HCT116 (cell line): ENCODE measurements around the gene EGFR. TPM values are rescaled to one million over a fixed set of nuclear protein-coding genes. Genes with fewer than 3 reads are reported as not detected.

Experiments used
- ATAC-seq: fragments of 200-7000 bp; cut with Tn5 transposase; 2 replicates; pipeline ENCODE4 v1.9.1; 2020; ENCODE audit warnings: mild to moderate bottlenecking, moderate library complexity
- BruUV-seq: library from RNA; stranded (reverse); fragments of 400-500 nt; replicated peaks from 2 replicates; lab custom pipeline; 2021; lab: Mats Ljungman, UMichigan
- CTCF ChIA-PET: fragments of 300-600 bp; sonication (Branson Sonifier 250); formaldehyde crosslinking; loops from one replicate; lab custom pipeline; 2021; ENCODE audit warnings: antibody characterized with exemption; lab: Charles Lee
- POLR2A ChIA-PET: fragments of 300-600, 350-600 bp; sonication (Branson Sonifier 250); formaldehyde crosslinking; loops from one replicate; lab custom pipeline; 2021; ENCODE audit warnings: antibody characterized with exemption; lab: Charles Lee
- RAD21 ChIA-PET, 2 experiments: fragments of 300-600 bp; sonication (Branson Sonifier 250); formaldehyde crosslinking; loops; one replicate each; lab custom pipeline; 2023; ENCODE audit warnings: low total read pairs in 2 of 2; ENCODE audit not compliant: uncharacterized antibody in 2 of 2, unreplicated experiment in 2 of 2, low non-redundant PET in 1 of 2; lab: Charles Lee
- DNase-seq: peaks from one replicate; pipeline ENCODE4 v3.0.0-alpha.2; 2010; ENCODE audit warnings: low read depth, low spot score
- H2AFZ ChIP-seq: fragments of 200-600 bp; shearing (Covaris generic), sonication (generic); 2 replicates; pipeline ENCODE4 v1.6.1; 2017; ENCODE audit warnings: low read depth, mixed run types, mixed read lengths, antibody characterized with exemption, low read length; ENCODE audit not compliant: poor library complexity, severe bottlenecking
- H3K27ac ChIP-seq: 2 replicates; pipeline ENCODE4 v1.5.1; 2012; ENCODE audit warnings: low read depth, low read length
- H3K27me3 ChIP-seq: fragments of 200-600 bp; sonication (generic); 2 replicates; pipeline ENCODE4 v1.6.1; 2016; ENCODE audit warnings: mixed run types, low read length, mixed read lengths; ENCODE audit not compliant: insufficient read depth
- H3K36me3 ChIP-seq, 2 experiments: fragments of 200-500 bp in 1 of 2; fragments of 200-600 bp in 1 of 2; sonication (Bioruptor generic) in 1 of 2; sonication (generic) in 1 of 2; 2 replicates each; pipeline versions ENCODE4 v1.5.1 to v1.6.1; 2014 to 2016; ENCODE audit warnings: low read length in 2 of 2, inconsistent platforms in 1 of 2, mixed read lengths in 1 of 2, mixed run types in 1 of 2; ENCODE audit not compliant: insufficient read depth in 2 of 2, control insufficient read depth in 1 of 2
- H3K4me1 ChIP-seq, 2 experiments: fragments of 200-600 bp in 1 of 2; sonication (generic) in 1 of 2; 2 replicates each; pipeline versions ENCODE4 v1.5.1 to v1.6.1; 2012 to 2017; ENCODE audit warnings: low read length in 2 of 2, inconsistent platforms in 1 of 2, mild to moderate bottlenecking in 1 of 2, mixed read lengths in 1 of 2, mixed run types in 1 of 2, moderate library complexity in 1 of 2; ENCODE audit not compliant: insufficient read depth in 2 of 2, control insufficient read depth in 1 of 2
- H3K4me2 ChIP-seq: fragments of 200-600 bp; sonication (generic); 2 replicates; pipeline ENCODE4 v1.6.1; 2017; ENCODE audit warnings: mixed run types, low read length, mixed read lengths
- H3K4me3 ChIP-seq, 2 experiments: fragments of 200-600 bp in 1 of 2; sonication (generic) in 1 of 2; replicated peaks in 1 of 2; 2 replicates each; pipeline ENCODE4 v1.5.1; 2011 to 2016; ENCODE audit warnings: low read length in 2 of 2, control low read depth in 1 of 2, low read depth in 1 of 2, mild to moderate bottlenecking in 1 of 2, mixed read lengths in 1 of 2, mixed run types in 1 of 2
- H3K79me2 ChIP-seq: fragments of 200-600 bp; sonication (generic); 2 replicates; pipeline ENCODE4 v1.6.1; 2017; ENCODE audit warnings: mild to moderate bottlenecking, mixed run types, low read length, moderate library complexity, mixed read lengths; ENCODE audit not compliant: insufficient read depth
- H3K9ac ChIP-seq: fragments of 200-600 bp; sonication (generic); 2 replicates; pipeline ENCODE4 v1.6.1; 2016; ENCODE audit warnings: low read length, mixed read lengths
- H3K9me2 ChIP-seq: fragments of 200-600 bp; sonication (generic), shearing (Covaris generic); 2 replicates; pipeline ENCODE4 v1.6.1; 2017; ENCODE audit warnings: mixed run types, mild to moderate bottlenecking, moderate library complexity; ENCODE audit not compliant: insufficient read depth
- H3K9me3 ChIP-seq, 2 experiments: fragments of 200-500 bp in 1 of 2; fragments of 200-600 bp in 1 of 2; sonication (Bioruptor generic) in 1 of 2; sonication (generic) in 1 of 2; 2 replicates each; pipeline ENCODE4 v1.6.1; 2014 to 2017; ENCODE audit warnings: low read length in 2 of 2, mixed read lengths in 2 of 2, inconsistent platforms in 1 of 2, low read depth in 1 of 2, mild to moderate bottlenecking in 1 of 2, mixed run types in 1 of 2, moderate library complexity in 1 of 2; ENCODE audit not compliant: control insufficient read depth in 1 of 2, insufficient read depth in 1 of 2
- H4K20me1 ChIP-seq: fragments of 200-600 bp; sonication (generic), shearing (Covaris generic); 2 replicates; pipeline ENCODE4 v1.6.1; 2017; ENCODE audit warnings: mixed run types, mild to moderate bottlenecking, moderate library complexity; ENCODE audit not compliant: insufficient read depth
- CBX3 ChIP-seq: IDR thresholded peaks from 2 replicates; pipeline ENCODE4 v1.6.1; 2012; ENCODE audit warnings: low read depth
- EGR1 ChIP-seq: IDR thresholded peaks from 2 replicates; pipeline ENCODE4 v1.6.1; 2012; ENCODE audit warnings: low read depth
- ELF1 ChIP-seq: IDR thresholded peaks from 2 replicates; pipeline ENCODE4 v1.6.1; 2012; ENCODE audit warnings: low read depth, borderline replicate concordance
- EZH2 ChIP-seq: fragments of 200-600 bp; sonication (generic); IDR thresholded peaks from 2 replicates; pipeline ENCODE4 v1.6.1; 2017; ENCODE audit warnings: antibody characterized with exemption, mixed run types
- EZH2phosphoT487 ChIP-seq: fragments of 200-600 bp; IDR thresholded peaks from 2 replicates; pipeline ENCODE4 v1.6.1; 2018; ENCODE audit warnings: antibody characterized with exemption, borderline replicate concordance
- FOSL1 ChIP-seq: IDR thresholded peaks from 2 replicates; pipeline ENCODE4 v1.6.1; 2012; ENCODE audit warnings: low read depth
- JUND ChIP-seq: IDR thresholded peaks from 2 replicates; pipeline ENCODE4 v1.6.1; 2012
- POLR2AphosphoS5 ChIP-seq: IDR thresholded peaks from 2 replicates; pipeline ENCODE4 v1.6.1; 2011; ENCODE audit warnings: mild to moderate bottlenecking, low read depth, low read length, moderate library complexity
- SP1 ChIP-seq: IDR thresholded peaks from 2 replicates; pipeline ENCODE4 v1.6.1; 2012; ENCODE audit warnings: low read depth
- SRF ChIP-seq: IDR thresholded peaks from 2 replicates; pipeline ENCODE4 v1.6.1; 2012; ENCODE audit warnings: low read depth
- TCF7L2 ChIP-seq: IDR thresholded peaks from 2 replicates; pipeline ENCODE4 v1.7.0; 2011; ENCODE audit warnings: borderline replicate concordance, inconsistent platforms; ENCODE audit not compliant: insufficient read depth, insufficient read length; ENCODE audit errors: extremely low read depth
- YY1 ChIP-seq: IDR thresholded peaks from 2 replicates; pipeline ENCODE4 v1.6.1; 2011; ENCODE audit warnings: low read length, low read depth, moderate library complexity, mild to moderate bottlenecking; ENCODE audit not compliant: insufficient replicate concordance; ENCODE audit errors: extremely low read depth
- ZNF274 ChIP-seq: fragments of 200-500 bp; sonication (Bioruptor generic); IDR thresholded peaks from 2 replicates; pipeline ENCODE4 v1.6.1; 2014; ENCODE audit warnings: mild to moderate bottlenecking, low read depth, low read length, inconsistent platforms
- intact Hi-C: fragments of 100-400 bp; cut with micrococcal nuclease; formaldehyde crosslinking; loops from 2 replicates; pipeline ENCODE4 v1.10.0; 2022
- total RNA-seq: library from RNA; stranded (reverse); gene quantifications from one replicate; pipeline ENCODE4 v1.2.1, GENCODE V29; 2021; ENCODE audit not compliant: unreplicated experiment
- TF ChIP-seq, protein P1 (sequence below): IDR thresholded peaks from 2 replicates; pipeline ENCODE4 v1.6.1; 2012
- TF ChIP-seq, protein P2 (sequence below), 3 experiments: fragments of 200-600 bp in 1 of 3; sonication (generic) in 1 of 3; IDR thresholded peaks in 2 of 3; conservative IDR thresholded peaks in 1 of 3; 2 replicates each; pipeline ENCODE4 v1.5.1; 2012 to 2017; ENCODE audit warnings: low read depth in 2 of 3, low read length in 2 of 3, antibody characterized with exemption in 1 of 3, borderline replicate concordance in 1 of 3, control low read depth in 1 of 3, mild to moderate bottlenecking in 1 of 3, mixed read lengths in 1 of 3, mixed run types in 1 of 3, moderate library complexity in 1 of 3; ENCODE audit not compliant: insufficient read depth in 1 of 3
- TF ChIP-seq, protein P3 (sequence below): IDR thresholded peaks from 2 replicates; pipeline ENCODE4 v1.6.1; 2012
- TF ChIP-seq, protein P4 (sequence below): IDR thresholded peaks from 2 replicates; pipeline ENCODE4 v1.6.1; 2011; ENCODE audit warnings: mild to moderate bottlenecking, low read length, moderate library complexity; ENCODE audit not compliant: insufficient replicate concordance; ENCODE audit errors: extremely low read depth

EGFR gene
- total RNA-seq, 1 experiment from 2014 or later: 71.5 TPM

DNA sequence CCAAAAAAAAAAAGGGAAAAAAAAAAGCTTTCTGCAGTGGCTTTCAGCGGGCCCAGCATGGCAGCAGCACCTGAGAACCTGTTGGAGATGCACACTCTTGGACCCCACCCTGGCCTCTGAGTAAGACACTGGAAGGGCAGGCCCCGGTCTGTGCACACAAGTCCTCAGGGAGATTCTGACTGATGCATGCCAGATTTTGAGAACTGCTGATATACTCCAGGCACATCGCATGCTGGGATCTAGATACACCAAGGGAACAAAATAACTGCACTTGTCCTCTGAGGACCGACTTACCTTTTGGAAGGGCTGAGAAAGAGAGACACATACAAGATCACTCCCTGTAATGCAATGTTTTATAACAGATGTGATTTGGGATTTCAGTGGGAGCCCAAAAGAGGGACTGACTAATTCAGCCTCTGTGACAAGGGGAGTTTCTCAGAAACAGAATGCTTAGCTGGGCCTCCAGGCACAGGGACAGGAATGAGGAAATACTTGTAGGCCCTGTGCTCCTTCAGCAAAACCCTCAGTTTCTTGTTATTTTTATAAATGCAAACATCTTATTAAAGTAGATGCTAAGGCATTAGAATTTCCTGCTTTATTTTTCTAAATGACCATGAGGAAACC lies 8.2 kb downstream of the EGFR start (continued):
- TF ChIP-seq, protein P1, sequence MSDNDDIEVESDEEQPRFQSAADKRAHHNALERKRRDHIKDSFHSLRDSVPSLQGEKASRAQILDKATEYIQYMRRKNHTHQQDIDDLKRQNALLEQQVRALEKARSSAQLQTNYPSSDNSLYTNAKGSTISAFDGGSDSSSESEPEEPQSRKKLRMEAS: no peak
- TF ChIP-seq ZNF274: no peak

DNA sequence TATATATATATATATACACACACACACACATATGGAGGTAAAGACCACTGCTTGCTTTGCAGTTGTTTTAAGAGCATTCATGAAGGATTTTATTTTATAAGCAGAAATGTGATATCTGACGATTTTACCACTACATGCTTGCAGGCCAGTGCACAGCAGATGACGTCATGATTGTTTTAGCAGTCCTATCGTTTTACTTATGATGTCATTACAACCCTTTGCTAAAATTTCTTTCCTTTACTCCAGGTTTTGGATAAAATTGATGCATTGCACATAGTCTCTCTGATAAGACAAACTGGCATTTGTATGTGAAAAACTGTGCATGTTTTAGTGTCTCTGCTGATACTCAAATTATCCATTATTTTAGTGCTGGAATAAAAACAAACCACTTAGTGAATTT lies 9.2 kb downstream of the EGFR start:
- H3K4me1 ChIP-seq: peaks cover 0 to 14% of the 10 kb centered on the region in 2 experiments; a peak in 1 of 4 replicates
- no peaks in the 10 kb centered on the region for H3K9me3 ChIP-seq
- ChIA-PET RAD21 (no interaction called here), POLR2A (no interaction called here), CTCF (no interaction called here)
- H3K4me3 ChIP-seq: no peak overlapping the region
- DNase-seq (no peak), ATAC-seq (no peak)
- intact Hi-C loops: no loop called here
- H3K4me2 ChIP-seq: no peak overlapping the region
- peaks cover 22% of the 10 kb centered on the region; the same call in 1 of the 2 replicates for H4K20me1 ChIP-seq
- H2AFZ ChIP-seq: no peak overlapping the region
- H3K9ac ChIP-seq: no peak overlapping the region
- H3K27me3 ChIP-seq: no peaks in the 10 kb centered on the region
- BruUV-seq: no TSS peak
- peaks cover 99% of the 10 kb centered on the region for H3K79me2 ChIP-seq
- H3K36me3 ChIP-seq: peaks cover 0 to 31% of the 10 kb centered on the region in 2 experiments; a peak in 1 of 4 replicates
- no peak overlapping the region for H3K27ac ChIP-seq
- H3K9me2 ChIP-seq: no peaks in the 10 kb centered on the region
- TF ChIP-seq, protein P2, sequence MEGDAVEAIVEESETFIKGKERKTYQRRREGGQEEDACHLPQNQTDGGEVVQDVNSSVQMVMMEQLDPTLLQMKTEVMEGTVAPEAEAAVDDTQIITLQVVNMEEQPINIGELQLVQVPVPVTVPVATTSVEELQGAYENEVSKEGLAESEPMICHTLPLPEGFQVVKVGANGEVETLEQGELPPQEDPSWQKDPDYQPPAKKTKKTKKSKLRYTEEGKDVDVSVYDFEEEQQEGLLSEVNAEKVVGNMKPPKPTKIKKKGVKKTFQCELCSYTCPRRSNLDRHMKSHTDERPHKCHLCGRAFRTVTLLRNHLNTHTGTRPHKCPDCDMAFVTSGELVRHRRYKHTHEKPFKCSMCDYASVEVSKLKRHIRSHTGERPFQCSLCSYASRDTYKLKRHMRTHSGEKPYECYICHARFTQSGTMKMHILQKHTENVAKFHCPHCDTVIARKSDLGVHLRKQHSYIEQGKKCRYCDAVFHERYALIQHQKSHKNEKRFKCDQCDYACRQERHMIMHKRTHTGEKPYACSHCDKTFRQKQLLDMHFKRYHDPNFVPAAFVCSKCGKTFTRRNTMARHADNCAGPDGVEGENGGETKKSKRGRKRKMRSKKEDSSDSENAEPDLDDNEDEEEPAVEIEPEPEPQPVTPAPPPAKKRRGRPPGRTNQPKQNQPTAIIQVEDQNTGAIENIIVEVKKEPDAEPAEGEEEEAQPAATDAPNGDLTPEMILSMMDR (IDR thresholded peaks at IDR 0.05 in 2 of 3, conservative IDR thresholded peaks at IDR 0.05 in 1 of 3; ENCODE audit: borderline replicate concordance in 1 of 3, insufficient read depth in 1 of 3, low read depth in 2 of 3, low read length in 2 of 3): no peak
- TF ChIP-seq, protein P3, sequence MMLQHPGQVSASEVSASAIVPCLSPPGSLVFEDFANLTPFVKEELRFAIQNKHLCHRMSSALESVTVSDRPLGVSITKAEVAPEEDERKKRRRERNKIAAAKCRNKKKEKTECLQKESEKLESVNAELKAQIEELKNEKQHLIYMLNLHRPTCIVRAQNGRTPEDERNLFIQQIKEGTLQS: no peak
- TF ChIP-seq EZH2phosphoT487 (no peak), TCF7L2 (no peak), SRF (no peak), FOSL1 (no peak), POLR2AphosphoS5 (no peak), JUND (no peak), SP1 (no peak), EGR1 (no peak), YY1 (no peak), ELF1 (no peak), EZH2 (no peak), CBX3 (no peak)
- TF ChIP-seq, protein P1: no peak
- TF ChIP-seq, protein P4, sequence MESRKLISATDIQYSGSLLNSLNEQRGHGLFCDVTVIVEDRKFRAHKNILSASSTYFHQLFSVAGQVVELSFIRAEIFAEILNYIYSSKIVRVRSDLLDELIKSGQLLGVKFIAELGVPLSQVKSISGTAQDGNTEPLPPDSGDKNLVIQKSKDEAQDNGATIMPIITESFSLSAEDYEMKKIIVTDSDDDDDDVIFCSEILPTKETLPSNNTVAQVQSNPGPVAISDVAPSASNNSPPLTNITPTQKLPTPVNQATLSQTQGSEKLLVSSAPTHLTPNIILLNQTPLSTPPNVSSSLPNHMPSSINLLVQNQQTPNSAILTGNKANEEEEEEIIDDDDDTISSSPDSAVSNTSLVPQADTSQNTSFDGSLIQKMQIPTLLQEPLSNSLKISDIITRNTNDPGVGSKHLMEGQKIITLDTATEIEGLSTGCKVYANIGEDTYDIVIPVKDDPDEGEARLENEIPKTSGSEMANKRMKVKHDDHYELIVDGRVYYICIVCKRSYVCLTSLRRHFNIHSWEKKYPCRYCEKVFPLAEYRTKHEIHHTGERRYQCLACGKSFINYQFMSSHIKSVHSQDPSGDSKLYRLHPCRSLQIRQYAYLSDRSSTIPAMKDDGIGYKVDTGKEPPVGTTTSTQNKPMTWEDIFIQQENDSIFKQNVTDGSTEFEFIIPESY: no peak
